Fibroblast of skin of right biceps (primary cell): Measurements from ENCODE around the gene TMCC2.
A peak's percentile ranks its signal among the peaks of the same experiment; 100 is the strongest.

Source experiments
- DNase-seq: peaks from one replicate; pipeline ENCODE4 v3.0.0-alpha.2; 2013

Gene TMCC2

GRCh38 chr1:205241366-205242030 lies 13.8 kb downstream of the TMCC2 start:
- DNase-seq: no peak

DNA sequence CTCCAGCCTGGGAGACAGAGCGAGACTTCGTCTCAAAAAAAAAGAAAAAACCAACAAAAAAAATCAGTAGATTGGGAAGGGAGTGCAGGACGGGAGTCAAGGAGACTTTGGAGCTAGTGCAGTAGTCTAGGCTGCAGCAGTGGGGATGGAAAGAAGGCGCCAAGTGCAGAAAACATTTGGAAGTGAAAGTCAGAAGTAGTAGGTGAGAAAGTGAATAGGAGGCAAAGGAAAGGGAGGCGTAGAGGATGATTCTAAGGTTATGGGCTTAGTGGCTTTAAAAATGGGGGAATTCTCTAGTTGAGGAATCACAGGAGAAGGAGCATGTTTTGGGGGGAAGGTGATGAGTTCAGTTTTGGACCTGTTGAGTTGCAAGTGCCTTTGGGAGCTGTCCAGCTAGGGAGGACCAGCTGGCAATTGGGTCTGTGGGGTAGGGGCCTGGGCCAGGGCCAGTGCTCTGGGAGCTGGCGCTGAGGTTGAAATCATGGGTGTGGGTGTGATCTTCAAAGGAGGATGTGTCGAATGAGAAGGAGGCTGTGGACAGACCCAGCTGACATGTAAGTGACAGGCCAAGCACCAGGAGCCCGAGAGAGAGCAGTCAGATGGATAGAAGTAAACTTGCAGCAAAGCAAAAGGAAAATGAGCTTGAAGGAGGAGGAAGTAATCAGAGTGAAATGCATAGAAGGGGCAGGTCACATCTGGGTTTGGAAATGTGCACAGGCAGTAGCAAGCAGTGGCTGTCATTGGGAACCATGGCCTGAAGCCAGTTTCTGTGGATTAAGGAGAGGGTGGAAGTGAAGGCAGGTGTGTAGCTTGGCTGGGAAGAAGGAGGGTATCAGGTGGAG lies 15.8 kb downstream of the TMCC2 start:
- no peak for DNase-seq

GRCh38 chr1:205244384-205244783 lies 16.6 kb downstream of the TMCC2 start:
- no peak for DNase-seq

DNA sequence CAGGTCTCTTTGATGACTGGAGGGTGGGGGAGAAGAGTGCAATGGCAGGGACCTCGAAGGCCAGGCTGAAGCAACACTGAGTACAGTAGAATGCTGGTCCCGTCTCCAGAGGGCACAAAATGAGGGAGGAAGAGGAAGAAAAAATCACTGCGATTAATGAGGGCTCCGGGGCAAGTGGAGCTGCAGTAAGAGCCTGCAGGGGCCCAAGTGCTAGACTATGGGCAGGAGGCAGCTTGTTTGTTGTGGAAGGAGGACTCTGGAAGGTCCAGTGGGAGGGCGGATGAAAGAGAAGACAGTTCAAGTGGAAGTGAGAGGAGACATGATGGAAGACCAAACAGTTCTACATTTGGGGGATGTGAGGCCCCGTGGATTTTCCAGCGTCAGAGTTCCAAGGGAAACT lies 17.4 kb downstream of the TMCC2 start:
- DNase-seq: no peak

GRCh38 chr1:205246351-205247119 lies 18.8 kb downstream of the TMCC2 start:
- DNase-seq: no peak

DNA sequence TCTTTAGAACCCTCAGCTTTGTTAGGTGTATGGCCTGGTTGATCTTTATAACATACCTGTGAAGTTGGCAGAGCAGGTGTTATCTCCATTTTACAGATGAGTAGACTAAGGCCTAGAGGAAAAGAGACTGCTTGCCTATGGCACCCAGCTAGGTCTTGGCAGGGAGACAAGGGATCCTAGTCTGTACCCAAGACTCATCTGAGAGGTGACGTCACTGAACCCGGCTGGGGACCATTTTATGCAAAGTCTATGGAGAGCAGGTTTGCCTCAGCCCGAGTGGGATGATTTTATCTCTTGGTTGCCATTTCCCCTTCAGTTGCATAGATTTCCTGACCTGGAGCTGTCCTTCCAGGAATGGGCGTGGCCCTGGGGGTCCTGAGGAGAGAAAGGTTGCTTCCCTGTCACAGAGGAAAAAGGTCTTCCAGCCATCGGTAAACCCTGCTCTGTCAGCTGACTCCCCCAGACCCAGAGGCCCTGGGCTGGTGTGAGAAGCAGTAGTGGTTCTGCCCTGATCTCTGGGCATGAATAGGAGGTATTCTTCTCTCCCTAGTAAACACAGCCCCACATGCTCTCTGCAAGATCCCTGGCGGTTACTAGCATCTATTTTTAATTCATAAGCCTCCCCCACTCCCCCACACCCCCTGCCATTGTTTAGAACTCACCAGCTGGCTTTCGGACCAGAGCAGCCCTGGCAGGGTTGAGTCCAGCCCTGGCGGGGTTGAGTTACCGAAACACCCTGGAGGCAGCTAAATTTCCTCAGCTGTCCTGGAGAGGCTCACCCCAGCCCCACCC lies 19.6 kb downstream of the TMCC2 start:
- no peak for DNase-seq

GRCh38 chr1:205248793-205249601 lies 21.3 kb downstream of the TMCC2 start:
- peak; percentile 45 for DNase-seq

GRCh38 chr1:205249651-205250050 lies 21.9 kb downstream of the TMCC2 start:
- no peak for DNase-seq

GRCh38 chr1:205250699-205251098 lies 23.0 kb downstream of the TMCC2 start:
- DNase-seq: no peak

DNA sequence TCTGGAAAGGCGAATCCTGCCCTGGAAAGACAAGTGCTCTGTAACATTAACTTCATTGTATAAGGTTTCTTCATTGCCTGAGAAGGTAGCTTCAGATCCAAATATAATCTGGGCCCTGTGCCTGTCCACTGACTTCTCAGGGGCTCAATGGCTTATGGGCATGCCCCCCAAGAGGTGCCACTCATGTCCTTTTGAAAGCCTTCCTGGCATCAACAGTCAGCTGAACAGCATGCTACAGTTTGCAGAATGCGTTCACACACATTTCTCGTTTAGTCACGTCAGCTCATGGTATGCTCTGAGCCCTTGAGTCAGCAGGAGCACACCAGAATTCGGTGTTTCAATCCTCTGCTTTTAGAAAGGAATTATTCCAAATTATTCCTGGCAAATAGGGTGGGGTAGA lies 23.8 kb downstream of the TMCC2 start:
- no peak for DNase-seq

- peak; percentile 76 for DNase-seq
These were observed 28.4 kb downstream of the TMCC2 start for GRCh38 chr1:205255941-205256780.

DNA sequence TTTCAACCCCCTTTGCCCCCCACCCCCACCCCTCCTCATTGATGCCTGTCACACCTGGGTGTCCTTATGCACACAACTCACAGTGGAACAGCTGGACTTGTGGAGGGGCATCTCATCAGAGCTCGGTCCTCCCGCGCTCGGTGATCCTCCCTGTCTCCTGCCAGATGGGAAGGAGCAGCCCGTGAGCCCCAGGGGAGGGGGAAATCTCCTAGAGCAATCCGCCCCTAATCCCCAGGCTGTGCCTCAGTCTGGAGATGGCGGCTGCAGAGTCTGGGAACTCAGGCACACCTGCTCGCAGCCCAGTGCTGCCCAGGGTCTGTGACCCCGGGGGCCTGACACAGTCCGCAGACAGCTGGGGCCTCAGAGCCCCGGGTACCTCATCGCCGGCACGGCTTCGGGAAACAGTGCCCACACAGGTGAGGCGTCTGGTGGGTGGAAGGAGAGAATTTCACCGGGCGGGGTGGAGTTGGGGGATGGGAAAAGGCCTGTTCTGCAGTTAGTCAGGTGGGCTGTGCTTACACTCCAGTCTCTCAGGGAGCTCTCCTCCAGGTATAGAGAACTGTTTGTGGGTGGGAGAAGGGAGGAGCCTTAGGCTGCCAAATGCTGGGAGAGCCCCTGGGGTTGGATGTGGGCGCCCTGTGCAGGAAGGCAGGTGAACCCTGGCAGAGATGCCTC lies 29.3 kb downstream of the TMCC2 start:
- no peak for DNase-seq

GRCh38 chr1:205257735-205258134 lies 30.0 kb downstream of the TMCC2 start:
- no peak for DNase-seq

- peak; percentile 28 for DNase-seq
These were observed 30.5 kb downstream of the TMCC2 start for GRCh38 chr1:205258261-205258691.

DNA sequence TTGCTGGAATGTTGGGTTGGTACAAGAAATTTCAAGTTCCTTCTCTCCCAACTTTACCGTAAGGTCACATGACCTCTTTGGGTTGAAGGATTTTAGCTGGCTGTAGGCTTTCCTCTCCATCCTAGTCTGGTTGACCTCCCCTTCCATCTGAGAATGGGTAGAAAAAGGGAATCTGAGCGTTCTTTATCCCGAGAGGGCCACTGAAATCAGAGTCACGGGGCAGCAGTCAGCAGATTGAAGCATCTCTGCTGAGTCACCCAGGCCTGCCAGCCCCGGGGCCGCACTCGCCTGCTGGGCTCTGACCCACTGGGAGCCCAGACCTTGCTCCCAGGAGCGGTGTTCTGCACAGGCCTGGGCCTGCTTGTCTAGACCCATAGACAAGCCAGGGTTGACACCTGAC lies 31.0 kb downstream of the TMCC2 start:
- peak; percentile 26 for DNase-seq

DNA sequence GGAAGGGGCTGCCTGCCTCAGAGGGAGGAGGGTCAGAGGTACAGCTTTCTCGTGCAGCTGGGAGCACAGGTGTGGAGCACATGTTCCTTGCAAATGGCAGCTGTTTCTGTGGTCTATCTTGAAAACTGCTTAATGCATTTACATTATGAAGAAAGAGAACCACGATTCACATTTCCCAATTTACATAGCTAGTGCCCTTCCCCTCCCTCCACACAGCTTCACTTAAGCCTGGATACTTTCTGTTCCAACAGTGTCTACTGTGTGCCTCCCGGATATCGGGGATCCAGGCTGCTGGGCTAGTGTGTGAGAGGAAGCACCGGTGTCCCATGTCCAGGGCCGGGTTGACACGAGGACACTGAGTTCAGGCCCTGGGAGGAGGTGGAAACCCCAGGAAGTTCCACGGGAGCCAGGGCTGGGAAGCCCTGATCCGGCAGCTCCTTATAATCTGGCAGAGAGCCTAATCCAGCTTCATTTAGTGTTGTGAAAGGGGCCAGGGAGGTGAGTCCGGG lies 31.6 kb downstream of the TMCC2 start:
- no peak for DNase-seq

DNA sequence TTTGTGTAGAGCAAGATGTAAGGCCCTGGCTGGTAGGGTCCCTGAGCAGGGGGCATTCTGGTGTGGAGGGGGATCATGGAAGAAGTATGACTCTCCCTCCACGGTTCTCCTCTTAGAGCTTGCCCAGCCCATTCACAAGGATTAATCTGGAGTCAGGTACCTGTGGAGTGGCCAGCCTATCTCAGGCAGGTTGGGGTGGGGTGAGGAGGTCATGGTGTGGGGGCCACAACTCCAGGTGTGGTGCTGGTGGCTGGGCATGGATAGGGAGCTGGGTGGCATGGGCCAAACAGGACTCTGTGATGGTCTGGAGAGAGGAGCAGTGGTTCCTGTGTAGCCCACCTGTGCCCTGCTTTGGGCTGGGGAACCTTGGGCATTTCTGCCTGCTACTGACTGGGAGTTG lies 32.3 kb downstream of the TMCC2 start:
- DNase-seq: no peak

- DNase-seq: peak; percentile 71
These were observed 33.4 kb downstream of the TMCC2 start for GRCh38 chr1:205260948-205261732.
